ENCODE data around the gene RABGAP1L.

DNA sequence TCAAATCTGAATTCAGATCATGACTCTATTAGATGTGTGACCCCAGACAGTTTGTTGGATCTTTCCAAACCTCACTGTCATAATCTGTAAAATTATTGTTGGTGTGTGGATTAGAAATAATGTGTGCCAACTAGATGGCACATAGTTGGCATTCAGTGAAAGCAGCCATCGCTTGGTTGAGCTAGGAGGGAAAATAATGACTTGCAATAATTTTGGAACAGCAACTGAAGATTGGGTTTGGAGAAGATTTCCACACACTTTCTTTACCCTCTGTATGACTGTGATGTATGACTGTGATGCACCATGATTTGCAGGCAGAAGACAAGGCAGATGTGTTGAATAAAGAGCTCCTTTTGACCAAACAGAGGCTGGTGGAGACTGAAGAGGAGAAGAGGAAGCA is 816.4 kb downstream of the RABGAP1L start:
- no peak for TF ChIP-seq CTCF (optimal IDR thresholded peaks at IDR 0.05 in 1 of 3, IDR thresholded peaks at IDR 0.05 in 1 of 3, conservative IDR thresholded peaks at IDR 0.05 in 1 of 3; ENCODE audit: extremely low read depth in 1 of 3, insufficient read depth in 2 of 3, low read length in 3 of 3)
- no peak for TF ChIP-seq EZH2 (IDR thresholded peaks at IDR 0.05; ENCODE audit: low read length)

Measured in keratinocyte (primary cell).